AG09319 (cell line): ENCODE results near the gene CALD1.

Source experiments
- DNase-seq: peaks from one replicate; pipeline ENCODE4 v3.0.0-alpha.2; 2010; ENCODE audit warnings: low read depth; ENCODE audit errors: extremely low read depth
- CTCF ChIP-seq: IDR thresholded peaks from 2 replicates; pipeline ENCODE4 v1.5.1; 2011; ENCODE audit warnings: low read depth, mild to moderate bottlenecking, inconsistent platforms, low read length, moderate library complexity

The CALD1 gene

GRCh38 chr7:134771889-134772288 is 7.5 kb upstream of the CALD1 start:
- no peak for DNase-seq
- no peak for TF ChIP-seq CTCF

- no peak for DNase-seq
- no peak for TF ChIP-seq CTCF
Measured at GRCh38 chr7:134772401-134772800, 7.0 kb upstream of the CALD1 start.

- no peak for DNase-seq
- no peak for TF ChIP-seq CTCF
Measured at GRCh38 chr7:134773164-134773563, 6.3 kb upstream of the CALD1 start.

- no peak for TF ChIP-seq CTCF
- DNase-seq = no peak
Measured at GRCh38 chr7:134774119-134774518, 5.3 kb upstream of the CALD1 start.

GRCh38 chr7:134777470-134777869 is 2.0 kb upstream of the CALD1 start:
- no peak for DNase-seq
- TF ChIP-seq CTCF = no peak

- no peak for DNase-seq
- no peak for TF ChIP-seq CTCF
Measured at GRCh38 chr7:134777908-134778580, 1.4 kb upstream of the CALD1 start.

- TF ChIP-seq CTCF = no peak
Measured at GRCh38 chr7:134779741-134780065, 269 bp downstream of the CALD1 start.

More at GRCh38 chr7:134779741-134780065, 269 bp downstream of the CALD1 start:
- DNase-seq = no peak
